Choroid plexus epithelial cell (primary cell): ENCODE data around the gene STK33.

Source experiments
- DNase-seq: peaks from one replicate; pipeline ENCODE4 v3.0.0-alpha.2; 2010; ENCODE audit warnings: low read depth
- H3K4me3 ChIP-seq: 2 replicates; pipeline ENCODE4 v1.5.1; 2011; ENCODE audit warnings: low read depth, mild to moderate bottlenecking, control low read depth, low read length, moderate library complexity
- TF ChIP-seq, protein P1 (sequence below): conservative IDR thresholded peaks from 2 replicates; pipeline ENCODE4 v1.5.1; 2011; ENCODE audit warnings: low read depth, mild to moderate bottlenecking, control low read depth, inconsistent platforms, low read length, moderate library complexity

Gene STK33

DNA sequence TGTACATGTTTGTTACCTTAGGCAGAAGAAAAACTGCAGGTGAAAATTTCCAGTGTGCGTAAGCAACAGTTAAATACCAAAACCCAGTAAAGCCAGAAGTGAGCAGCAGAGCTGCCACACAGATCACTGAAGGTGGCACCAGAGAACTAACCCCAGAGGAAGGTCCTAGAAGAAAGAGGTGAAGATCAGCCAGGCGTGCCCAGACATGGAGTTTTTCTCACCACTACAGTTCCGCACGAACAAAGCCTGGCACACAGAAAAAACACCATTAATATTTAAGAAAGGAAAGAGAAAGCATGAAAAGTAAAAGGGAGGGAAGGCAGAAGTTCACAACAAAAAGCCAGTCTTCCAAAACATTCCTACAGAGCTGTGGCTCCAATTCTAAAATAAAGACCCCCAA is 60.7 kb downstream of the STK33 start:
- TF ChIP-seq, protein P1, sequence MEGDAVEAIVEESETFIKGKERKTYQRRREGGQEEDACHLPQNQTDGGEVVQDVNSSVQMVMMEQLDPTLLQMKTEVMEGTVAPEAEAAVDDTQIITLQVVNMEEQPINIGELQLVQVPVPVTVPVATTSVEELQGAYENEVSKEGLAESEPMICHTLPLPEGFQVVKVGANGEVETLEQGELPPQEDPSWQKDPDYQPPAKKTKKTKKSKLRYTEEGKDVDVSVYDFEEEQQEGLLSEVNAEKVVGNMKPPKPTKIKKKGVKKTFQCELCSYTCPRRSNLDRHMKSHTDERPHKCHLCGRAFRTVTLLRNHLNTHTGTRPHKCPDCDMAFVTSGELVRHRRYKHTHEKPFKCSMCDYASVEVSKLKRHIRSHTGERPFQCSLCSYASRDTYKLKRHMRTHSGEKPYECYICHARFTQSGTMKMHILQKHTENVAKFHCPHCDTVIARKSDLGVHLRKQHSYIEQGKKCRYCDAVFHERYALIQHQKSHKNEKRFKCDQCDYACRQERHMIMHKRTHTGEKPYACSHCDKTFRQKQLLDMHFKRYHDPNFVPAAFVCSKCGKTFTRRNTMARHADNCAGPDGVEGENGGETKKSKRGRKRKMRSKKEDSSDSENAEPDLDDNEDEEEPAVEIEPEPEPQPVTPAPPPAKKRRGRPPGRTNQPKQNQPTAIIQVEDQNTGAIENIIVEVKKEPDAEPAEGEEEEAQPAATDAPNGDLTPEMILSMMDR: no peak
- H3K4me3 ChIP-seq: no peak overlapping the region
- DNase-seq: no peak

DNA sequence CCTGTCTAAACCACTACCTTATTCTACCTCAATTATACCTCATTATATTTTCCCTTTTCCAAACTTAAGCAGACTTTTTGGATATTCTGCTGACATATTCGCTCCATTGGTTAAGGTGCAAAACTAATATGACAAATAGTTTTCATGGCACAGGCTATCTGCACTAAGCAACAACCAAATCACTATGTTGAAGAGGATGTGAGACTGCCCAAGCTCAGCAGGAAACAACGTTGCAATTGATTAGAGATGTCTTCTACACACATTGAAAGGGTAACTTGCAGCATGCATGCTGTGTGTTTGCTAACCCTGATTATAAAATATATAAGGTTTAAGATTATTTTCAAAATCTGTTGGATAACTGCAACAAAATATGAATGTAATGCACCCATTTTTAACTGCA is 61.6 kb downstream of the STK33 start:
- H3K4me3 ChIP-seq: no peak overlapping the region
- TF ChIP-seq, protein P1: no peak
- DNase-seq: no peak

DNA sequence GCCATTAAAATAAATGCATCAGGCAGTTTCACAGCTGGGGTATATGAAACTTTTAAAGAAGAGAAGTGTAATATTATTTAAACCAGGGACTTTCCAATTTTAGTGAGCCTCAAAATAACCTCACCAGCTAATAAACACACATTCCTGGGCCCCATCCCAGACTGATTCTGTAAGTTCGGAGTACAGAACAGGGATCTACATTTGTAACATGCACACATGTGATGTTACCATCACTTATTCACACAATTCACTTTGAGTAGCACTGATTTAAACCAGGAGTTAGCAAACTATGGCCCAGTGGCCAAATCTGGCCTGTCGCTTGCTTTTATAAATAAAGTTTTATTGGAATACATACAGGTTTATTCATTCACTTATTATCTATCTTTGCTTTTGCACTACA is 62.0 kb downstream of the STK33 start:
- no peak for DNase-seq
- TF ChIP-seq, protein P1: no peak
- no peak overlapping the region for H3K4me3 ChIP-seq

DNA sequence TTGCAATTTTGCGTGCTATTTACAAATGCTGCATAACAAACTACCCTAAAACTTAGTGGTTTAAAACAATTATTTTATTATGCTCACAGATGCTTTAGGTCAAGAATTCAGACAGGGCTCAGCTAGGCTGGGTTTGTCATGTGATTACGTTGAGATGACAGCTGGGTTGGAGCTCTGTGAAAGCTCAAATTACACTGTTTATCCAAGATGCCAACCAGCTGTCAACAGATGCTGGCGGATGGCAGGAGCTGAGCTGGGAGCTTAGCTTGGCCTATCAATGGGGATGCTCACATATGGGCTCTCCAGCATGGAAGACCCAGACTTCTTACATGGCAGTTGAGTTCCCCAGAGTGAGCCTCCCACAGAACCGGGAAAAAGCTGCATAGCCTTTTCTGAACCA is 62.7 kb downstream of the STK33 start:
- TF ChIP-seq, protein P1: no peak
- DNase-seq: no peak
- no peak overlapping the region for H3K4me3 ChIP-seq

DNA sequence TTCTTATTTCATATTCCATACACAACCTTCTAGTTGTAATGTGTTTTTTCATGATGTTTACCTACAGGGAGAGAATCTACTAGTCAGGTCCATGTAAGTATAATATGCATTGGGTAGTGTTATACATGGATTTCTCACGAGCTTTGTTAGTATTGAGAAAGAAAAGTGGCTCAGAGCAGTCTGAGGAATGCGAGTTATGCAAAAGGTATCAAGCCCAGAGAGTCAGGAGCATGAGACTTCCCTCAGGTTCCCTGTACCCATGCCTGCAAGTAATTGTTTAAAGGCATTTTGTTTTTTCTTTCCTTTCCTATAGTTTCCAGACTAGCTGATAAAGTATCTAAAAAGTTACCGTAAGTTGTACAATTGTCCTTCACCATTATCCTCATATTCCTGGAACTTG is 66.1 kb downstream of the STK33 start:
- peak; percentile 21 for DNase-seq
- H3K4me3 ChIP-seq: no peak overlapping the region
- TF ChIP-seq, protein P1: no peak

DNA sequence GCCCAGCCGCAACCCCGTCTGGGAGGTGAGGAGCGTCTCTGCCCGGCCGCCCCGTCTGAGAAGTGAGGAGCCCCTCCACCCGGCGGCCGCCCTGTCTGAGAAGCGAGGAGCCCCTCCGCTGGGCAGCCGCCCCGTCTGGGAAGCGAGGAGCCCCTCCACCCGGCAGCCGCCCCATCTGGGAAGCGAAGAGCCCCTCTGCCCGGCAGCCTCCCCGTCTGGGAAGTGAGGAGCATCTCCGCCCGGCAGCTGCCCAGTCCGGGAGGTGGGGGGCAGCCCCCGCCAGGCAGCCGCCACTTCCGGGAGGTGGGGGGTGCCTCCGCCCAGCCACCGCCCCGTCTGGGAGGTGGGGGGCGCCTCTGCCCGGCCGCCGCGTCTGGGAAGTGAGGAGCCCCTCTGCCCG is 70.6 kb downstream of the STK33 start:
- TF ChIP-seq, protein P1: no peak
- DNase-seq: no peak
- no peak overlapping the region for H3K4me3 ChIP-seq

DNA sequence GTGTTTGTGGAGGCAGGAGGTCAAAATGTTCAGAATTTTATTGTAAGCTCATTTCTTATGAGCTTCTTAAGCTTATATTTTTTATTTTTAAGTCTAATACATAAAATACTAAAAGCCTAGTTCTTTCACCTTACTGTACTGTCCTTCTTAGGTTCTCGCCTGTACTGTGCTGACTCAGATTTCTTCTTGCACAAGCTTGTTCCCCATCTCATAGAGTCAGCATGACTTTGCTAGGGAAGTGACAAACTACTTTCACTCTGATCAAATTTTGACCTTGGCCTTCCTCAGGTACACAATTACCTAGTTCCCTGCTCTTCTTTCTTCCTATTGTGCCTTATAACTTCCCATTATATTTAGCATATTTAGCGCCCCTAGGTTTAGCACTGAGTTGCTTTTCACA is 81.5 kb downstream of the STK33 start:
- TF ChIP-seq, protein P1: no peak
- no peak for DNase-seq
- no peak overlapping the region for H3K4me3 ChIP-seq
